OCI-LY1 (cell line): Measurements from ENCODE around the gene ACYP1.
"Not testable (repeated sequence)": the region's sequence is repeated elsewhere in the genome, so short reads cannot be mapped to it uniquely, and the experiment has no call there.

Experiments used
- H2AFZ ChIP-seq: fragments of 200-600 bp; sonication (generic), shearing (Covaris generic); 2 replicates; pipeline ENCODE4 v1.6.0; 2014; ENCODE audit warnings: antibody characterized with exemption, mild to moderate bottlenecking, low read length
- H3F3A ChIP-seq: fragments of 200-600 bp; sonication (generic), shearing (Covaris generic); 2 replicates; pipeline ENCODE4 v1.6.0; 2014; ENCODE audit warnings: mild to moderate bottlenecking, antibody characterized with exemption, low read length, moderate library complexity; ENCODE audit not compliant: insufficient read depth
- H3K27ac ChIP-seq: fragments of 200-600 bp; sonication (generic); 2 replicates; pipeline ENCODE4 v1.5.1; 2014; ENCODE audit warnings: low read length, mixed run types, mild to moderate bottlenecking, low read depth; ENCODE audit not compliant: poor library complexity, severe bottlenecking
- H3K27me3 ChIP-seq: fragments of 200-600 bp; sonication (generic); 2 replicates; pipeline ENCODE4 v1.6.0; 2014; ENCODE audit warnings: antibody characterized with exemption, mild to moderate bottlenecking, low read length, moderate library complexity; ENCODE audit not compliant: insufficient read depth
- H3K36me3 ChIP-seq: fragments of 200-600 bp; sonication (generic); 2 replicates; pipeline ENCODE4 v1.6.1; 2014; ENCODE audit warnings: mild to moderate bottlenecking, antibody characterized with exemption, low read length, moderate library complexity, mixed read lengths; ENCODE audit not compliant: insufficient read depth
- H3K4me1 ChIP-seq: fragments of 200-600 bp; sonication (generic); 2 replicates; pipeline ENCODE4 v1.5.1; 2014; ENCODE audit warnings: mild to moderate bottlenecking, low read length, moderate library complexity; ENCODE audit not compliant: insufficient read depth, severe bottlenecking
- H3K4me2 ChIP-seq: fragments of 200-600 bp; sonication (generic), shearing (Covaris generic); 2 replicates; pipeline ENCODE4 v1.6.1; 2014; ENCODE audit warnings: low read length
- H3K4me3 ChIP-seq: fragments of 200-600 bp; sonication (generic); 2 replicates; pipeline ENCODE4 v1.5.1; 2014; ENCODE audit warnings: low read length, low read depth, mild to moderate bottlenecking, mixed read lengths; ENCODE audit not compliant: poor library complexity, severe bottlenecking
- H3K79me2 ChIP-seq: fragments of 200-600 bp; shearing (Covaris generic); 2 replicates; pipeline ENCODE4 v1.6.1; 2016; ENCODE audit warnings: mixed run types, low read length, mixed read lengths; ENCODE audit not compliant: insufficient read depth
- H3K9ac ChIP-seq: fragments of 200-600 bp; sonication (generic), shearing (Covaris generic); 2 replicates; pipeline ENCODE4 v1.6.1; 2014; ENCODE audit warnings: mild to moderate bottlenecking, low read length, mixed read lengths
- H3K9me2 ChIP-seq: fragments of 200-600 bp; sonication (generic), shearing (Covaris generic); 2 replicates; pipeline ENCODE4 v1.6.1; 2014; ENCODE audit warnings: low read depth, mild to moderate bottlenecking, low read length, mixed read lengths
- H3K9me3 ChIP-seq: fragments of 200-600 bp; shearing (Covaris generic); 2 replicates; pipeline ENCODE4 v1.6.1; 2014; ENCODE audit warnings: low read length, mixed read lengths
- H4K20me1 ChIP-seq: fragments of 200-600 bp; sonication (generic), shearing (Covaris generic); 2 replicates; pipeline ENCODE4 v1.6.0; 2016; ENCODE audit warnings: mild to moderate bottlenecking, low read length; ENCODE audit not compliant: insufficient read depth
- EZH2 ChIP-seq: fragments of 200-600 bp; sonication (generic), shearing (Covaris generic); IDR thresholded peaks from 2 replicates; pipeline ENCODE4 v1.8.0; 2017; ENCODE audit warnings: borderline replicate concordance, mixed run types, mild to moderate bottlenecking, antibody characterized with exemption, low read length, moderate library complexity, mixed read lengths
- TF ChIP-seq, protein P1 (sequence below): fragments of 200-600 bp; sonication (generic), shearing (Covaris generic); IDR thresholded peaks from 2 replicates; pipeline ENCODE4 v1.5.1; 2017; ENCODE audit warnings: mild to moderate bottlenecking, antibody characterized with exemption, low read length, moderate library complexity, mixed read lengths

ACYP1 gene

GRCh38 chr14:75068294-75069120 is 4.7 kb upstream of the ACYP1 start:
- Histone ChIP-seq H3K4me2 (peak overlapping the region; percentile 98), H3K4me3 (peak overlapping the region; percentile 74), H2AFZ (peak overlapping the region; percentile 11; the same call in 1 of the 2 replicates), H3K4me1 (peaks cover 33% of the 10 kb centered on the region), H3F3A (no peaks in the 10 kb centered on the region), H3K9me3 (no peaks in the 10 kb centered on the region), H3K9ac (peak overlapping the region; percentile 81), H3K36me3 (no peaks in the 10 kb centered on the region), H3K9me2 (no peaks in the 10 kb centered on the region), H4K20me1 (no peaks in the 10 kb centered on the region), H3K79me2 (0 out of 2 replicates have a peak, but pooled peaks cover 2% of the 10 kb centered on the region), H3K27ac (peak overlapping the region; percentile 39), H3K27me3 (no peaks in the 10 kb centered on the region)
- TF ChIP-seq, protein P1, sequence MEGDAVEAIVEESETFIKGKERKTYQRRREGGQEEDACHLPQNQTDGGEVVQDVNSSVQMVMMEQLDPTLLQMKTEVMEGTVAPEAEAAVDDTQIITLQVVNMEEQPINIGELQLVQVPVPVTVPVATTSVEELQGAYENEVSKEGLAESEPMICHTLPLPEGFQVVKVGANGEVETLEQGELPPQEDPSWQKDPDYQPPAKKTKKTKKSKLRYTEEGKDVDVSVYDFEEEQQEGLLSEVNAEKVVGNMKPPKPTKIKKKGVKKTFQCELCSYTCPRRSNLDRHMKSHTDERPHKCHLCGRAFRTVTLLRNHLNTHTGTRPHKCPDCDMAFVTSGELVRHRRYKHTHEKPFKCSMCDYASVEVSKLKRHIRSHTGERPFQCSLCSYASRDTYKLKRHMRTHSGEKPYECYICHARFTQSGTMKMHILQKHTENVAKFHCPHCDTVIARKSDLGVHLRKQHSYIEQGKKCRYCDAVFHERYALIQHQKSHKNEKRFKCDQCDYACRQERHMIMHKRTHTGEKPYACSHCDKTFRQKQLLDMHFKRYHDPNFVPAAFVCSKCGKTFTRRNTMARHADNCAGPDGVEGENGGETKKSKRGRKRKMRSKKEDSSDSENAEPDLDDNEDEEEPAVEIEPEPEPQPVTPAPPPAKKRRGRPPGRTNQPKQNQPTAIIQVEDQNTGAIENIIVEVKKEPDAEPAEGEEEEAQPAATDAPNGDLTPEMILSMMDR, result no peak
- no peak for TF ChIP-seq EZH2

- peak overlapping the region; percentile 74 for H3K4me3 ChIP-seq
- H3K4me1 ChIP-seq, result peaks cover 38% of the 10 kb centered on the region
- H3F3A ChIP-seq, H4K20me1 ChIP-seq, H3K9me3 ChIP-seq, H3K36me3 ChIP-seq, H3K9me2 ChIP-seq, H3K27me3 ChIP-seq, H3K79me2 ChIP-seq, H2AFZ ChIP-seq: not testable (repeated sequence)
- peak overlapping the region; percentile 98 for H3K4me2 ChIP-seq
- peak overlapping the region; percentile 39 for H3K27ac ChIP-seq
- H3K9ac ChIP-seq, result peak overlapping the region; percentile 81
These were observed 3.9 kb upstream of the ACYP1 start for GRCh38 chr14:75067765-75068164.

DNA sequence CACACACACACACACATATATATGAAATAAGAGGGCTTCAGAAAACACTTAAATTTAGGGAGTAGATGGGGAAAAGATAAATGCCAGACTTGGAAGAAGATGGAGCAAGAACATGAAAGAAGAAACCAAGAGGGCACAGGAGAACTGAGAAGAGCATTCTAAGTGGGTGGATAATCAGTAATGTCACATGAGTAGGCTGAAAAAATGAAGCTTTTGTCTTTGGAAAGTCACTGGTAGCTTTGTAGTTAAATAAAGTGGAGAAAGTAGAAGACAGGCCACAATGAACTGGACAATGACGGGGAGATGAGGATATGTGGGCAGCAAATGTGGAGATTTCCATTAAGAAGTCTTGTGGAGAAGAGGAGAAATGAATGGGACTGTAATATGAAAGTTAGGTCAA is 3.4 kb upstream of the ACYP1 start:
- TF ChIP-seq, protein P1, result no peak
- TF ChIP-seq EZH2, result no peak
- Histone ChIP-seq H3K4me1 (peaks cover 42% of the 10 kb centered on the region), H3K9me2 (no peaks in the 10 kb centered on the region), H3K27ac (peak overlapping the region; percentile 39), H3K79me2 (0 out of 2 replicates have a peak, but pooled peaks cover 13% of the 10 kb centered on the region), H3F3A (no peaks in the 10 kb centered on the region), H3K36me3 (no peaks in the 10 kb centered on the region), H3K4me2 (peak overlapping the region; percentile 98), H2AFZ (no peak overlapping the region), H3K9me3 (no peaks in the 10 kb centered on the region), H3K9ac (peak overlapping the region; percentile 10; the same call in 1 of the 2 replicates), H4K20me1 (no peaks in the 10 kb centered on the region), H3K27me3 (no peaks in the 10 kb centered on the region), H3K4me3 (peak overlapping the region; percentile 74)
